Coronary artery (tissue), 2 donors: ENCODE measurements around the gene BGN.

ENCODE experiments used
- DNase-seq: peaks from one replicate; pipeline ENCODE4 v3.0.0-alpha.2; 2017; ENCODE audit warnings: low spot score
- H3K27ac ChIP-seq, 2 donors: fragments of 200-600 bp; sonication (generic); one replicate each; pipeline ENCODE4 v1.5.1; 2016 to 2019
- H3K4me3 ChIP-seq: fragments of 200-600 bp; sonication (generic); 2 replicates; pipeline ENCODE4 v1.5.1; 2016; ENCODE audit warnings: mild to moderate bottlenecking, moderate library complexity
- TF ChIP-seq, protein P1 (sequence below): fragments of 200-600 bp; sonication (generic); IDR thresholded peaks from one replicate; pipeline ENCODE4 v1.5.1; 2019; ENCODE audit warnings: antibody characterized with exemption

Gene BGN

GRCh38 chrX:153470411-153471363 is 24.1 kb upstream of the BGN start, which contains the start of gene HAUS7:
HAUS7 (minus strand) TSS chrX:153470576; CDS start chrX:153470557, 19 bp downstream.
- H3K27ac ChIP-seq, result peak within 1 kb of the TSS; percentile 32 to 75

GRCh38 chrX:153471663-153472280 is 23.0 kb upstream of the BGN start:
- TF ChIP-seq, protein P1, sequence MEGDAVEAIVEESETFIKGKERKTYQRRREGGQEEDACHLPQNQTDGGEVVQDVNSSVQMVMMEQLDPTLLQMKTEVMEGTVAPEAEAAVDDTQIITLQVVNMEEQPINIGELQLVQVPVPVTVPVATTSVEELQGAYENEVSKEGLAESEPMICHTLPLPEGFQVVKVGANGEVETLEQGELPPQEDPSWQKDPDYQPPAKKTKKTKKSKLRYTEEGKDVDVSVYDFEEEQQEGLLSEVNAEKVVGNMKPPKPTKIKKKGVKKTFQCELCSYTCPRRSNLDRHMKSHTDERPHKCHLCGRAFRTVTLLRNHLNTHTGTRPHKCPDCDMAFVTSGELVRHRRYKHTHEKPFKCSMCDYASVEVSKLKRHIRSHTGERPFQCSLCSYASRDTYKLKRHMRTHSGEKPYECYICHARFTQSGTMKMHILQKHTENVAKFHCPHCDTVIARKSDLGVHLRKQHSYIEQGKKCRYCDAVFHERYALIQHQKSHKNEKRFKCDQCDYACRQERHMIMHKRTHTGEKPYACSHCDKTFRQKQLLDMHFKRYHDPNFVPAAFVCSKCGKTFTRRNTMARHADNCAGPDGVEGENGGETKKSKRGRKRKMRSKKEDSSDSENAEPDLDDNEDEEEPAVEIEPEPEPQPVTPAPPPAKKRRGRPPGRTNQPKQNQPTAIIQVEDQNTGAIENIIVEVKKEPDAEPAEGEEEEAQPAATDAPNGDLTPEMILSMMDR, result no peak
- Histone ChIP-seq H3K4me3 (no peak overlapping the region), H3K27ac (peak overlapping the region; percentile 37 to 91)
- DNase-seq, result no peak

More at GRCh38 chrX:153470411-153471363, 24.1 kb upstream of the BGN start, which contains the start of gene HAUS7:
- TF ChIP-seq, protein P1, result peak; percentile 57
- peak within 1 kb of the TSS; percentile 72 for H3K4me3 ChIP-seq
- peak; percentile 94 for DNase-seq

DNA sequence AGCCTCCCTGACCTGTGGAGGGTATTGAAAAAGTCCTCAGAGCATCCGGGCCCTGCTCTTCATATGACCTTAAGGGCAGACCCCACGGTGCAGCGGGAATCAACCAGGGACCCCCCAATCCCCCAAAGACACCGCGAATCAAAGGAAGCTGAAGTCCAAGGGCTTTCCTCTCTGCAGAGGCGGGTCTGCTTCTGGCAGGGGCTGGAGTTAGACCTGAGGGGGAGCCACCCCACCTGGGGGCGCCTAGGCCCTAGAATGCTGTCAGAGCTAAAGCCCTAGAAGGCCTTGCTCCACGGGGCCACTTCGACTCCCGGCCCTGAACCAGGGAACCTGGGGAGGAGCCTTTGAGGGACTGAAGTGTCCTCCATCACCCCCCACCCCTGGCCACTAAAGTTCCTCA is 21.7 kb upstream of the BGN start:
- Histone ChIP-seq H3K4me3 (no peak overlapping the region), H3K27ac (peak overlapping the region; percentile 37 to 91)
- TF ChIP-seq, protein P1, result no peak
- DNase-seq, result no peak

DNA sequence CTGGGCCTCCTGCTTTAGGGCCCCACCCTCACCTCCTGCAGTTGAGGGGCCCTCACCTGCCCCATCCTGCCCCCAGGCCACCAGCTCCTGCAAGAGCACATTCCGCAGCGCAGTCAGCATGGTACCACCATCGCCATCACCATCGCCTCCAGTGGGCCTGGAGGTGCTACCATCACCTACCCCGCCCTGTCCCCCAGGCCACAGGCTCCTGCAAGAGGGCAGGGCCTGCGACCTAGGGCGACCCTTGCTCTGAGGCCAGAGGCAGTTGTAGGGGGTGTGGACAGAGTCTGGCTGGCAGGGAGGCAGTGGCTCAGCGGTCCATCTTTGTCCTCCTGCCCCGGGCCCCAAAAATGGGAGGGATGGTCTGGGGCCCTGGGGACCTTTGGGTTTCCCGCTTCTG is 20.5 kb upstream of the BGN start:
- TF ChIP-seq, protein P1, result no peak
- H3K27ac ChIP-seq, result peak overlapping the region; percentile 48 to 91
- peak overlapping the region; percentile 56 for H3K4me3 ChIP-seq
- DNase-seq, result no peak

- Histone ChIP-seq H3K27ac (peak overlapping the region; percentile 78 to 91), H3K4me3 (peak overlapping the region; percentile 56)
- DNase-seq, result no peak
- TF ChIP-seq, protein P1, result no peak
These were observed 20.1 kb upstream of the BGN start for GRCh38 chrX:153474718-153475117.

- H3K27ac ChIP-seq, result peak overlapping the region; percentile 78 to 91
- TF ChIP-seq, protein P1, result no peak
- H3K4me3 ChIP-seq, result peak overlapping the region; percentile 56
- DNase-seq, result no peak
These were observed 19.5 kb upstream of the BGN start for GRCh38 chrX:153475271-153475670.
